ENCODE measurements around the gene TSKS. TPM values are rescaled to one million over a fixed set of nuclear protein-coding genes. Genes with fewer than 3 reads are reported as not detected.

Gene TSKS
- total and polyA plus RNA-seq, 7 donors = 0.36 to 1.2 (median 0.83) TPM; not detected in 4

- DNase-seq = no peak
- no peaks in the 10 kb centered on the region for H3K36me3 ChIP-seq
- TF ChIP-seq CTCF (IDR thresholded peaks at IDR 0.05) (no peak), POLR2A (IDR thresholded peaks at IDR 0.05) (no peak), POLR2AphosphoS5 (IDR thresholded peaks at IDR 0.05) (no peak), EP300 (IDR thresholded peaks at IDR 0.05) (no peak)
- H3K4me3 ChIP-seq = no peak overlapping the region
- H3K9me3 ChIP-seq = peaks cover 0 to 4% (median 1%) of the 10 kb centered on the region in 4 donors
- 91 to 98% methylated on average over 3 of the region's 3 CpGs for WGBS, 2 donors
- no peaks in the 10 kb centered on the region for H3K4me1 ChIP-seq
- H3K27me3 ChIP-seq = no peaks in the 10 kb centered on the region
- H3K27ac ChIP-seq = no peak overlapping the region
- intact Hi-C loops (cut with DNase I) = no loop called here
Observed at GRCh38 chr19:49755956-49756355, 7.2 kb downstream of the TSKS start.

GRCh38 chr19:49752701-49753100 is 10.4 kb downstream of the TSKS start:
- 25 to 65% methylated on average over 1 of the region's 1 CpG for WGBS, 2 donors
- H3K27me3 ChIP-seq = no peaks in the 10 kb centered on the region
- TF ChIP-seq CTCF (IDR thresholded peaks at IDR 0.05) (no peak), POLR2AphosphoS5 (IDR thresholded peaks at IDR 0.05) (no peak), EP300 (IDR thresholded peaks at IDR 0.05) (no peak), POLR2A (IDR thresholded peaks at IDR 0.05) (no peak)
- no peak overlapping the region for H3K27ac ChIP-seq
- H3K4me3 ChIP-seq = no peak overlapping the region
- peaks cover 0 to 4% (median 1%) of the 10 kb centered on the region in 4 donors for H3K9me3 ChIP-seq
- H3K4me1 ChIP-seq = no peaks in the 10 kb centered on the region
- intact Hi-C loops (cut with DNase I) = no loop called here
- H3K36me3 ChIP-seq = no peaks in the 10 kb centered on the region
- DNase-seq = no peak

GRCh38 chr19:49749771-49750170 is 13.3 kb downstream of the TSKS start:
- Histone ChIP-seq H3K4me1 (no peaks in the 10 kb centered on the region), H3K27ac (no peak overlapping the region), H3K36me3 (no peaks in the 10 kb centered on the region), H3K9me3 (no peaks in the 10 kb centered on the region), H3K27me3 (peaks cover 0 to 6% (median 0%) of the 10 kb centered on the region in 3 donors), H3K4me3 (no peak overlapping the region)
- DNase-seq = no peak
- TF ChIP-seq EP300 (IDR thresholded peaks at IDR 0.05) = no peak
- no peak for TF ChIP-seq CTCF (IDR thresholded peaks at IDR 0.05)
- intact Hi-C loops (cut with DNase I) = no loop called here
- 75 to 78% methylated on average over 1 of the region's 1 CpG for WGBS, 2 donors

- no peak overlapping the region for H3K4me3 ChIP-seq
- no peaks in the 10 kb centered on the region for H3K36me3 ChIP-seq
- H3K4me1 ChIP-seq = no peaks in the 10 kb centered on the region
- no peak for DNase-seq
- H3K27ac ChIP-seq = no peak overlapping the region
- peaks cover 0 to 6% (median 0%) of the 10 kb centered on the region in 3 donors for H3K27me3 ChIP-seq
- no peak for TF ChIP-seq EP300 (IDR thresholded peaks at IDR 0.05)
- TF ChIP-seq POLR2A (IDR thresholded peaks at IDR 0.05) = no peak
- TF ChIP-seq POLR2AphosphoS5 (IDR thresholded peaks at IDR 0.05) = no peak
- no peak for TF ChIP-seq CTCF (IDR thresholded peaks at IDR 0.05)
- intact Hi-C loops (cut with DNase I) = no loop called here
- WGBS, 2 donors = 76 to 88% methylated on average over 6 of the region's 6 CpGs
- H3K9me3 ChIP-seq = no peaks in the 10 kb centered on the region
Observed at GRCh38 chr19:49749055-49749716, 13.9 kb downstream of the TSKS start.

Measured in sigmoid colon (tissue), 7 donors.